Stomach (tissue), 9 donors: Measurements from ENCODE around the gene MYPOP. TPM values are rescaled to one million over a fixed set of nuclear protein-coding genes. Genes with fewer than 3 reads are reported as not detected.

Experiments
- DNase-seq, 2 donors: peaks; one replicate each; pipeline versions ENCODE4 v3.0.0 to v3.0.0-alpha.2; 2013 to 2019
- H3K27ac ChIP-seq, 5 donors: fragments of 200-600 bp in 4 of 5; sonication (generic) in 4 of 5; one replicate each; pipeline ENCODE4 v1.5.1; 2013 to 2019; ENCODE audit warnings: mild to moderate bottlenecking in 1 of 5, moderate library complexity in 1 of 5
- H3K27me3 ChIP-seq, 3 donors: fragments of 200-600 bp; sonication (generic); one replicate each; pipeline ENCODE4 v1.5.1; 2017 to 2019; ENCODE audit warnings: mixed run types in 1 of 3
- H3K36me3 ChIP-seq, 4 donors: fragments of 200-600 bp; sonication (generic); 1 replicate in 3 of 4; 2 replicates in 1 of 4; pipeline ENCODE4 v1.5.1; 2016 to 2019
- H3K4me1 ChIP-seq, 4 donors: fragments of 200-600 bp; sonication (generic); one replicate each; pipeline ENCODE4 v1.5.1; 2016 to 2019
- H3K4me3 ChIP-seq, 4 donors: fragments of 200-600 bp; sonication (generic) in 3 of 4; one replicate each; pipeline ENCODE4 v1.5.1; 2016 to 2019; ENCODE audit warnings: mild to moderate bottlenecking in 1 of 4
- H3K9me3 ChIP-seq, 4 donors: fragments of 200-600 bp; sonication (generic); one replicate each; pipeline ENCODE4 v1.5.1; 2016 to 2019
- CTCF ChIP-seq, 7 experiments: fragments of 450-650 bp in 4 of 7; fragments of 200-600 bp in 3 of 7; sonication (generic) in 3 of 7; IDR thresholded peaks; one replicate each; pipeline ENCODE4 v1.5.1; 2016 to 2019; ENCODE audit warnings: antibody characterized with exemption in 7 of 7, control low read depth in 2 of 7, mild to moderate bottlenecking in 1 of 7
- EP300 ChIP-seq: sonication (generic); formaldehyde crosslinking; IDR thresholded peaks from one replicate; pipeline ENCODE4 v1.6.1; 2017; ENCODE audit warnings: antibody characterized with exemption
- POLR2A ChIP-seq, 4 donors: fragments of 450-650 bp; IDR thresholded peaks; one replicate each; pipeline ENCODE4 v1.6.1; 2016; ENCODE audit warnings: antibody characterized with exemption in 4 of 4, control low read depth in 2 of 4, mild to moderate bottlenecking in 1 of 4, moderate library complexity in 1 of 4
- POLR2AphosphoS5 ChIP-seq, 3 donors: sonication (generic); formaldehyde crosslinking; IDR thresholded peaks; one replicate each; pipeline ENCODE4 v1.6.1; 2016; ENCODE audit warnings: antibody characterized with exemption in 3 of 3
- WGBS, 5 donors: extraction: QIAGEN DNeasy Blood & Tissue Kit in 3 of 5; methylation state at CpG; one replicate each; pipeline versions ENCODE4 v1.1.5 to v1.1.7; 2013 to 2018; 5-methylcytosine and 5-hydroxymethylcytosine counted together
- intact Hi-C: fragments of 100-400 bp; cut with DNase I; formaldehyde crosslinking; loops from one replicate; pipeline ENCODE4 v1.15.1; 2023; ENCODE audit warnings: low total_unique reads
- polyA plus RNA-seq, 3 donors: library from polyadenylated mRNA; stranded (reverse); fragments of 200-250 nt; gene quantifications; one replicate each; pipeline ENCODE4 v1.2.3, GENCODE V29; 2013
- total RNA-seq, 5 donors: library from RNA; depleted of rRNA; stranded (reverse); fragments of >200 nt; gene quantifications; one replicate each; pipeline versions ENCODE4 v1.1.0 to v1.2.3, GENCODE V29; 2014 to 2016
- donor health status: healthy with polysubstance abuse.
- donor health status: Bipolar disorder and iron deficiency.
- donor health status: healthy.

Gene MYPOP
- total and polyA plus RNA-seq, 8 donors, result 0.58 to 12.2 (median 4.6) TPM

- Histone ChIP-seq H3K9me3 (no peaks in the 10 kb centered on the region), H3K27me3 (no peaks in the 10 kb centered on the region), H3K36me3 (peaks cover 30 to 78% (median 58%) of the 10 kb centered on the region in 4 donors), H3K4me1 (peaks cover under 1 to 9% (median 4%) of the 10 kb centered on the region in 4 donors), H3K4me3 (no peak overlapping the region), H3K27ac (no peak overlapping the region)
- TF ChIP-seq POLR2AphosphoS5 (IDR thresholded peaks at IDR 0.05) (no peak), CTCF (IDR thresholded peaks at IDR 0.05) (no peak), POLR2A (IDR thresholded peaks at IDR 0.05) (no peak), EP300 (no peak)
- intact Hi-C loops, result no loop called here
- WGBS, 5 donors, result 82 to 88% (median 84%) methylated on average over 9 of the region's 9 CpGs
- no peak for DNase-seq
These were observed 6.9 kb downstream of the MYPOP start for GRCh38 chr19:45895519-45895972.

GRCh38 chr19:45890877-45891276 is 11.5 kb downstream of the MYPOP start:
- no peak overlapping the region for H3K27ac ChIP-seq
- 83 to 92% (median 87%) methylated on average over 2 to 17 of the region's 17 CpGs for WGBS, 5 donors
- no peaks in the 10 kb centered on the region for H3K27me3 ChIP-seq
- H3K36me3 ChIP-seq, result peaks cover 4 to 51% (median 32%) of the 10 kb centered on the region in 4 donors
- peaks cover 0 to 12% (median 11%) of the 10 kb centered on the region in 4 donors for H3K4me1 ChIP-seq
- H3K9me3 ChIP-seq, result no peaks in the 10 kb centered on the region
- TF ChIP-seq POLR2A (IDR thresholded peaks at IDR 0.05) (no peak), EP300 (no peak), CTCF (IDR thresholded peaks at IDR 0.05) (no peak), POLR2AphosphoS5 (IDR thresholded peaks at IDR 0.05) (no peak)
- no peak overlapping the region for H3K4me3 ChIP-seq
- intact Hi-C loops, result no loop called here
- DNase-seq, result no peak

- intact Hi-C loops, result no loop called here
- no peaks in the 10 kb centered on the region for H3K27me3 ChIP-seq
- WGBS, 5 donors, result 57 to 65% (median 62%) methylated on average over 6 of the region's 6 CpGs
- no peaks in the 10 kb centered on the region for H3K9me3 ChIP-seq
- no peak for TF ChIP-seq CTCF (IDR thresholded peaks at IDR 0.05)
- no peak for TF ChIP-seq POLR2AphosphoS5 (IDR thresholded peaks at IDR 0.05)
- TF ChIP-seq POLR2A (IDR thresholded peaks at IDR 0.05), result no peak
- no peak for TF ChIP-seq EP300
- no peak overlapping the region for H3K4me3 ChIP-seq
- H3K4me1 ChIP-seq, result peaks cover 10 to 24% (median 24%) of the 10 kb centered on the region in 4 donors
- H3K27ac ChIP-seq, result no peak overlapping the region
- no peak for DNase-seq
- peaks cover 0 to 40% (median 22%) of the 10 kb centered on the region in 4 donors for H3K36me3 ChIP-seq
These were observed 13.1 kb downstream of the MYPOP start for GRCh38 chr19:45889210-45889885.

- peak overlapping the region; percentile 74 to 96 (median 93) for H3K27ac ChIP-seq
- H3K9me3 ChIP-seq, result no peaks in the 10 kb centered on the region
- no peak for DNase-seq
- TF ChIP-seq CTCF (IDR thresholded peaks at IDR 0.05), result no peak
- TF ChIP-seq EP300, result no peak
- TF ChIP-seq POLR2AphosphoS5 (IDR thresholded peaks at IDR 0.05), result no peak
- TF ChIP-seq POLR2A (IDR thresholded peaks at IDR 0.05), result no peak
- peaks cover 30 to 45% (median 44%) of the 10 kb centered on the region in 4 donors for H3K4me1 ChIP-seq
- intact Hi-C loops, result no loop called here
- H3K4me3 ChIP-seq, result peak overlapping the region; percentile 70 to 80 (median 76)
- H3K27me3 ChIP-seq, result no peaks in the 10 kb centered on the region
- 34 to 48% (median 36%) methylated on average over 10 of the region's 10 CpGs for WGBS, 5 donors
- peaks cover 0 to 37% (median 26%) of the 10 kb centered on the region in 4 donors for H3K36me3 ChIP-seq
These were observed 15.2 kb downstream of the MYPOP start for GRCh38 chr19:45887200-45887710.
